Endothelial cell (in vitro differentiated cells): ENCODE results near the gene FKBP15. TPM values are rescaled to one million over a fixed set of nuclear protein-coding genes. Genes with fewer than 3 reads are reported as not detected.
"Not testable (repeated sequence)": the region's sequence is repeated elsewhere in the genome, so short reads cannot be mapped to it uniquely, and the experiment has no call there.

Experiments used
- DNase-seq: peaks from one replicate; pipeline ENCODE4 v3.0.0; 2021; ENCODE audit warnings: low spot score
- H3K27ac Mint-ChIP-seq: one replicate; pipeline ENCODE4 v1.8.0; 2021; ENCODE audit warnings: mixed read lengths, inconsistent platforms; ENCODE audit not compliant: unreplicated experiment
- H3K27me3 Mint-ChIP-seq: one replicate; pipeline ENCODE4 v1.8.0; 2021; ENCODE audit warnings: mild to moderate bottlenecking, moderate library complexity, mixed read lengths, inconsistent platforms; ENCODE audit not compliant: unreplicated experiment
- H3K36me3 Mint-ChIP-seq: one replicate; pipeline ENCODE4 v1.8.0; 2021; ENCODE audit warnings: mild to moderate bottlenecking, low read depth, mixed read lengths, inconsistent platforms; ENCODE audit not compliant: unreplicated experiment
- H3K4me1 Mint-ChIP-seq: one replicate; pipeline ENCODE4 v1.8.0; 2021; ENCODE audit warnings: mild to moderate bottlenecking, mixed read lengths, inconsistent platforms; ENCODE audit not compliant: unreplicated experiment
- H3K4me3 Mint-ChIP-seq: one replicate; pipeline ENCODE4 v1.8.0; 2021; ENCODE audit warnings: mild to moderate bottlenecking, mixed read lengths, inconsistent platforms; ENCODE audit not compliant: unreplicated experiment
- H3K9me3 Mint-ChIP-seq: one replicate; pipeline ENCODE4 v1.8.0; 2021; ENCODE audit warnings: mixed read lengths, inconsistent platforms; ENCODE audit not compliant: unreplicated experiment
- CTCF ChIP-seq: fragments of 200-600 bp; sonication (generic); IDR thresholded peaks from one replicate; pipeline ENCODE4 v1.5.0; 2021; ENCODE audit warnings: antibody characterized with exemption; ENCODE audit not compliant: unreplicated experiment
- total RNA-seq: library from RNA; stranded (reverse); fragmentation: NEBNext Ultra II Directional; extraction: Animal tissue kit (Norgen Biotek cat#: 25700); gene quantifications from one replicate; pipeline ENCODE4 v1.2.1, GENCODE V29; 2021; ENCODE audit not compliant: unreplicated experiment

Gene FKBP15
- total RNA-seq, 1 donor from 2014 or later, result 30.2 TPM

- H3K36me3 Mint-ChIP-seq, result no peaks in the 10 kb centered on the region
- no peaks in the 10 kb centered on the region for H3K4me1 Mint-ChIP-seq
- H3K27me3 Mint-ChIP-seq, result no peaks in the 10 kb centered on the region
- H3K9me3 Mint-ChIP-seq, result no peaks in the 10 kb centered on the region
- H3K27ac Mint-ChIP-seq, result no peak overlapping the region
- no peak overlapping the region for H3K4me3 Mint-ChIP-seq
- DNase-seq, result no peak
- TF ChIP-seq CTCF, result no peak
These were observed 20.1 kb upstream of the FKBP15 start for GRCh38 chr9:113241161-113241560.

DNA sequence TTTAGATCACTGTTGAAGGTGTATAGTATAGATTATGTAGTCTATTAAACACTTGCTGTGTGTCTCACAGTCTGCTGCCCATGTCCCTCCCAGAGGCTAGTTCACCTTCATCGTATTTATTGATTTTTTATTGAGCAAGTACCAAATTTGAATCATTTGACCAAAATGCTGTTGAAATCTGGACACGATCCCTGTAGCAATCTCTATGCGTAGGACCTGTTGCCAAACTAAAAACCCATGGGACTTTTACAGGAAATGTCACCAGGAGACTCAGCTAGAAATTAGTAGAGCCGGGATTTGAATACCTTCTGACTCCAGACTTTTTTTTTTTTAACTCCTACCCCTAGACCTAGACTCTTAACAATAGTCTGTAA is 17.8 kb upstream of the FKBP15 start:
- H3K27ac Mint-ChIP-seq, result no peak overlapping the region

DNA sequence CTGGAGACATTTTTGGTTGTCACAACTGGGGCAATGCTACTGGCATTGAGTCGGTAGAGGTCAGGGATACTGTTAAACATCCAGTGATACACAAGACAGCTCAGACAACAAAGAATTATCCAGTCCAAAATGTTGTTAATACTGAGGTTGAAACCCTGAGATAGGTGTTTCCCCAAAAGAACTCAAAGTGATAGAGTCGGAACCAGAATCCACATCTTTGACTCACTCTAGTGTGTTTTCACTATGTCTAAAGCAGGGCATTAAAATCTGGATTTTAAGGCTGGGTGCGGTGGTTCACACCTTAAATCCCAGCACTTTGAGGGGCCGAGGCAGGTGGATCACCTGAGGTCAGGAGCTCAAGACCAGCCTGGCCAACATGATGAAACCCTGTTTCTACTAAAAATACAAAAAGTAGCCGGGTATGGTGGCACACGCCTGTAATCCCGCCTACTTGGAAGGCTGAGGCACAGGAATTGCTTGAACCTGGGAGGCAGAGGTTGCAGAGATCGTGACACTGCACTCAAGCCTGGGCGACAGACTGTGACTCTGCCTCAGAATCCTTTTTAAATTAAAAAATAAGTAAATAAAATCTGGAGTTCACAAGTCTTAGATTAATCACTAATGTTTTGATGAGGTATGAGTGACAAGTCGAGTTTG is 17.3 kb upstream of the FKBP15 start:
- no peak overlapping the region for H3K27ac Mint-ChIP-seq
- no peak for DNase-seq
- no peaks in the 10 kb centered on the region for H3K27me3 Mint-ChIP-seq
- no peaks in the 10 kb centered on the region for H3K9me3 Mint-ChIP-seq
- no peaks in the 10 kb centered on the region for H3K36me3 Mint-ChIP-seq
- peaks cover 7% of the 10 kb centered on the region for H3K4me1 Mint-ChIP-seq
- H3K4me3 Mint-ChIP-seq, result no peak overlapping the region
- no peak for TF ChIP-seq CTCF

More for the DNA sequence above, 17.8 kb upstream of the FKBP15 start:
- Mint-ChIP-seq H3K4me1 (peaks cover 2% of the 10 kb centered on the region), H3K27me3 (no peaks in the 10 kb centered on the region), H3K4me3 (no peak overlapping the region), H3K9me3 (no peaks in the 10 kb centered on the region), H3K36me3 (no peaks in the 10 kb centered on the region)
- TF ChIP-seq CTCF, result no peak
- no peak for DNase-seq

DNA sequence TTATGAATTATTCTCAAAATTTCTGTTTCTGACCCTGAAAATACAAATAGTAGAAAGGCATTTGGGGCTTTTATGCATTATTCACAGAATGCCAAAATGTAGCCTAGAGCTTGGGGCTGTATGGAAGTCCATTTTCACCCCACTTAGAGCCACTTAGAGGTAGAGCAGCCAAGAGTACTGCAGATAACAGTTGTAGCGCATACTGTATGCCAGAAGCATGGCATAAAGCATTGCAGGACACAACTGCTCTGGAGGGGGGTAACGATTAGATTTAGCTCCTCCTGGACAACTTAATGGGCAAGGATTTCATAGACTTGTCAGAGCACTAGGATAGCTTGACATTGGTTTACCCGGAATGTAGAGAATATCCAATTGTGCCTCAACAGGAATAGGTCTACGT is 15.9 kb upstream of the FKBP15 start:
- H3K4me1 Mint-ChIP-seq, result peaks cover 18% of the 10 kb centered on the region
- H3K4me3 Mint-ChIP-seq, result no peak overlapping the region
- H3K27ac Mint-ChIP-seq, result no peak overlapping the region
- DNase-seq, result no peak
- no peaks in the 10 kb centered on the region for H3K36me3 Mint-ChIP-seq
- no peaks in the 10 kb centered on the region for H3K9me3 Mint-ChIP-seq
- no peaks in the 10 kb centered on the region for H3K27me3 Mint-ChIP-seq
- TF ChIP-seq CTCF, result no peak

DNA sequence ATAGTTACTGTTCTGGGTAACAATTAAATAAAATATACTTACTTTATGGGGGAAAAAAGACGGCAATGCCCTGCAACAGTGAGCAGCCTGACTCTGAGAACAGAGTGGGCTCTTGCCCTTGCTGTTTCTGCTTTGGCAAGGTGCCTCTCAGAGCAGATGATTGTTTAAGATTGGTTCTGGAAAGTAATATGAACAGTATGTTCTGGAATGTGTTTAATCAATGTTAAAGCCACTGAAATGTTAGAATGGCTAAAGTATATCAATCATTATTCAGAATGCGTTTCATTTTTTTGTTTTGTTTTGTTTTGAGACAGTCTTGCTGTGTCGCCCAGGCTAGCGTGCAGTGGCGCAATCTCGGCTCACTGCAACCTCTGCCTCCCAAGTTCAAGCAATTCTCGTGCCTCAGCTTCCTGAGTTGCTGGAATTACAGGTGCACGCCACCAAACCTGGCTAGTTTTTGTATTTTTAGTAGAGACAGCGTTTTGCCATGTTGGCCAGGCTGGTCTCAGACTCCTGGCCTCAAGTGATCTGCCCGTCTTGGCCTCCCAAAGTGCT is 14.7 kb upstream of the FKBP15 start:
- not testable (repeated sequence) for H3K27me3 Mint-ChIP-seq, H3K9me3 Mint-ChIP-seq, DNase-seq, H3K4me3 Mint-ChIP-seq, H3K27ac Mint-ChIP-seq, H3K36me3 Mint-ChIP-seq
- peaks cover 24% of the 10 kb centered on the region for H3K4me1 Mint-ChIP-seq
